Measurements from ENCODE around the gene HRH2. TPM values are rescaled to one million over a fixed set of nuclear protein-coding genes. Genes with fewer than 3 reads are reported as not detected.
A peak's percentile ranks its signal among the peaks of the same experiment; 100 is the strongest.
"Not testable (repeated sequence)": the region's sequence is repeated elsewhere in the genome, so short reads cannot be mapped to it uniquely, and the experiment has no call there.

Gene HRH2
- total and polyA plus RNA-seq, 8 donors = 0.58 to 44.6 (median 4.6) TPM

GRCh38 chr5:175718401-175719108 lies 60.7 kb downstream of the HRH2 start:
- no peak for TF ChIP-seq POLR2A (IDR thresholded peaks at IDR 0.05)
- peak in 2 of 3 donors; percentile 9 to 67 for TF ChIP-seq POLR2AphosphoS5 (IDR thresholded peaks at IDR 0.05)
- TF ChIP-seq CTCF (IDR thresholded peaks at IDR 0.05) = peak in 6 of 7 experiments; percentile 49 to 90 (median 78)
- TF ChIP-seq EP300 (IDR thresholded peaks at IDR 0.05) = no peak
- peaks cover 0 to 19% (median 0%) of the 10 kb centered on the region in 3 donors for H3K27me3 ChIP-seq
- intact Hi-C loops (cut with DNase I; ENCODE audit: low total_unique reads) = loop anchor here (10.0 kb wide), 1 partner anchor 184 kb away; no protein-coding TSS in a partner anchor
- WGBS, 5 donors = 13 to 28% (median 21%) methylated on average over 8 of the region's 8 CpGs
- peaks cover 0 to 19% (median 0%) of the 10 kb centered on the region in 4 donors for H3K4me1 ChIP-seq
- H3K27ac ChIP-seq = peak overlapping the region; percentile 37 to 71 (median 56)
- H3K9me3 ChIP-seq = peaks cover 0 to 24% (median 18%) of the 10 kb centered on the region in 4 donors
- H3K36me3 ChIP-seq = no peaks in the 10 kb centered on the region
- H3K4me3 ChIP-seq = no peak overlapping the region
- DNase-seq = peak; percentile 80 to 91

DNA sequence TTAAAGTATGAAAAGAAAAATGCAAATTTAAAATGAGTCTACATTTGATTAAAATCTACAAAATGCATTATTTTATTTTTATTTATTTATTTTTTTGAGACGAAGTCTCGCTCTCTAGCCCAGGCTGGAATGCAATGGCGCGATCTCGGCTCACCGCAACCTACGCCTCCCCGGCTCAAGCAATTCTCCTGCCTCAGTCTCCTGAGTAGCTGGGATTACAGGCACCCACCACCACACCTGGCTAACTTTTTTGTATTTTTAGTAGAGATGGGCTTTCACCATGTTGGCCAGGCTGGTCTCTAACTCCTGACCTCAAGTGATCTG lies 61.2 kb downstream of the HRH2 start:
- Histone ChIP-seq H3K9me3 (peaks cover 0 to 19% (median 14%) of the 10 kb centered on the region in 4 donors), H3K27me3 (peaks cover 0 to 14% (median 0%) of the 10 kb centered on the region in 3 donors), H3K4me1 (peaks cover 0 to 19% (median 0%) of the 10 kb centered on the region in 4 donors)
- 74 to 91% (median 80%) methylated on average over 8 of the region's 8 CpGs for WGBS, 5 donors
- H3K36me3 ChIP-seq, DNase-seq, H3K27ac ChIP-seq, H3K4me3 ChIP-seq: not testable (repeated sequence)
- intact Hi-C loops (cut with DNase I; ENCODE audit: low total_unique reads) = loop anchor here (10.0 kb wide), 1 partner anchor 184 kb away; no protein-coding TSS in a partner anchor

GRCh38 chr5:175724314-175725275 lies 66.7 kb downstream of the HRH2 start:
- intact Hi-C loops (cut with DNase I; ENCODE audit: low total_unique reads) = no loop called here
- Histone ChIP-seq H3K27me3 (peaks cover 0 to 19% (median 11%) of the 10 kb centered on the region in 3 donors), H3K9me3 (no peaks in the 10 kb centered on the region), H3K4me3 (no peak overlapping the region), H3K36me3 (no peaks in the 10 kb centered on the region), H3K27ac (no peak overlapping the region), H3K4me1 (peaks cover 5 to 8% (median 6%) of the 10 kb centered on the region in 4 donors)
- no peak for TF ChIP-seq CTCF (IDR thresholded peaks at IDR 0.05)
- TF ChIP-seq EP300 (IDR thresholded peaks at IDR 0.05) = no peak
- WGBS, 5 donors = 58 to 76% (median 67%) methylated on average over 15 of the region's 15 CpGs
- no peak for DNase-seq

DNA sequence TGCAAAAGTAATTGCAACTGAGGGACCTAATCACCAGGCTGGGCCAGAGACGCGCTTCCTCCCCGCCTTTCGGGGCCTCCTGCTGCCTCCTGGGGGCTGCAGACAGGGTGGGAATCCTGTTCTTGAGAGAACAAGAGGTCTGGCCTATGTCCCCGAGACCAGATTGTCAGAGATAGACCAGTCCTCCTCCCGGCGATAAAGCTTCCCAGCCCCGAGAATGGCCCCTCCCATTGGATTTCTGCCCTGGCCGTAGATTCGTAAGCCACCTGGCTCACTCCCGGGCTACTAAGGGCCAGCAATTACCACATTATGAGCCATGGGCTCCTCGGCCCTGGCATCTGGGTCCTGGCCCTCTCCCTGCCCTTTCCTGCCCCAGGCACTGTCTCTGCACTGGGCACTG lies 70.4 kb downstream of the HRH2 start:
- WGBS, 5 donors = 63 to 68% (median 65%) methylated on average over 11 to 12 of the region's 12 CpGs
- Histone ChIP-seq H3K9me3 (peaks cover 0 to 2% (median under 1%) of the 10 kb centered on the region in 4 donors), H3K27ac (no peak overlapping the region), H3K4me1 (peaks cover 8 to 13% (median 11%) of the 10 kb centered on the region in 4 donors), H3K4me3 (no peak overlapping the region), H3K27me3 (peaks cover 0 to 45% (median 12%) of the 10 kb centered on the region in 3 donors), H3K36me3 (no peaks in the 10 kb centered on the region)
- intact Hi-C loops (cut with DNase I; ENCODE audit: low total_unique reads) = no loop called here
- TF ChIP-seq EP300 (IDR thresholded peaks at IDR 0.05) = no peak
- no peak for TF ChIP-seq CTCF (IDR thresholded peaks at IDR 0.05)
- no peak for DNase-seq

Measured in stomach (tissue), 9 donors.